Tibial artery (tissue), 4 donors: Measurements from ENCODE around the gene CCDC15.

ENCODE experiments used
- DNase-seq, 2 donors: peaks; one replicate each; pipeline ENCODE4 v3.0.0-alpha.2; 2019
- H3K27ac ChIP-seq, 2 donors: fragments of 200-600 bp; sonication (generic) in 1 of 2; 1 replicate in 1 of 2; 2 replicates in 1 of 2; pipeline ENCODE4 v1.5.1; 2018 to 2019; ENCODE audit warnings: mild to moderate bottlenecking in 1 of 2
- H3K27me3 ChIP-seq, 2 donors: fragments of 200-600 bp; sonication (generic) in 1 of 2; one replicate each; pipeline versions ENCODE4 v1.5.1 to v1.6.0; 2016 to 2019
- H3K36me3 ChIP-seq, 3 donors: fragments of 200-600 bp; sonication (generic) in 2 of 3; one replicate each; pipeline ENCODE4 v1.5.1; 2016 to 2019; ENCODE audit warnings: mild to moderate bottlenecking in 2 of 3
- H3K4me1 ChIP-seq, 4 donors: fragments of 200-600 bp; sonication (generic) in 2 of 4; 1 replicate in 3 of 4; 2 replicates in 1 of 4; pipeline ENCODE4 v1.5.1; 2016 to 2019
- H3K4me3 ChIP-seq, 2 donors: fragments of 200-600 bp; sonication (generic) in 1 of 2; 1 replicate in 1 of 2; 2 replicates in 1 of 2; pipeline ENCODE4 v1.5.1; 2018 to 2019; ENCODE audit warnings: mild to moderate bottlenecking in 2 of 2
- H3K9me3 ChIP-seq, 3 donors: fragments of 200-600 bp; sonication (generic) in 1 of 3; one replicate each; pipeline ENCODE4 v1.5.1; 2016 to 2019
- CTCF ChIP-seq, 2 experiments: fragments of 200-600 bp in 1 of 2; fragments of 450-650 bp in 1 of 2; IDR thresholded peaks; one replicate each; pipeline ENCODE4 v1.5.1; 2017 to 2019; ENCODE audit warnings: antibody characterized with exemption in 2 of 2, mild to moderate bottlenecking in 1 of 2, moderate library complexity in 1 of 2
- intact Hi-C: fragments of 100-400 bp; cut with DNase I; formaldehyde crosslinking; loops from one replicate; pipeline ENCODE4 v1.15.0; 2023; ENCODE audit warnings: low total_unique reads

CCDC15 gene

DNA sequence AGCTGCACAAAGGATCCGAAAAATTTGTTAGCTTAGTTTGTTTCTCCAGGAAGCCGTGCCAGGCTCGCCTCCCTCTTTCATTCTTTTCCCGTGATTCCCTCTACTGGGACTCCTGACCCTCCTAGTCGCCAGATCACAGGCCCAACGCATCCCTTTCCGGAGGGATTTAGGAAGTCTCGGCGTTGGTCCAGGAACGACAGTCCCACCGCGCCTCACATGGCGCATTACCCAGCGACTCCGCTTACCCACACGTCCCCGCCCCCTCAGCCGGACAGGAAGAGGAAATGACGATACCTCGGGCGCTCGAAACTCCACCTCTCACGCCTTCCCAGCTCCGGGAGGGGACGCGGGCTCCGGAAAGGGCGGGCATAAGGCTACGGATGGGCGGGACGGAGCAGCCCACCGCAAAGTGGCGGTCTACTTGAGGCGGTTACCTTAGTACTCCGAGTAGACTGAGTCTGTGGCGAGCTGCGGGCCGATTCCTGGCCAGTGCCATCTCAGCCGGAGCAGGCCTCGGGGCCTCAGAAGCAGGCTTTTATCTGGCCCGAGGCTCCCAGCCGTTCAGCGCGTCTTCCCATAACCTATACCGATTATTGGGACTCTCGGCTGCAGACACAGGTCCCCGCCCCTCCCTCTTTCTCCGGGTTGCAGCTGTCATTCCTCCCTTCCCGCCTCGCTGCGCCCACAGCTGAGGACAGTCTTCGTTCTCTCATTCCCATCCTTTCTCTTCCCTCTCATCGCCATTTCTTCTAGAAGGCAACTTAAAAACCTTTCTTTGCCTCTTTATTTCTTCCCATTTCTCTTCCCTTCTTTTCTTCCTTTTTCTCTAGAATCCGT lies at the start of gene CCDC15:
TSS of gene CCDC15 (plus strand) at position 450 of the 837 bp plus-strand sequence. CDS start 531 bp downstream, outside the sequence.
- no peaks in the 10 kb centered on the region for H3K27me3 ChIP-seq
- no peaks in the 10 kb centered on the region for H3K9me3 ChIP-seq
- no peaks in the 10 kb centered on the region for H3K36me3 ChIP-seq
- no peak for TF ChIP-seq CTCF (IDR thresholded peaks at IDR 0.05)
- H3K27ac ChIP-seq: peak within 1 kb of the TSS; percentile 70 to 76
- intact Hi-C loops: loop anchor here (10.0 kb wide), 2 partner anchors 191 to 401 kb away; no protein-coding TSS in a partner anchor
- peaks cover 0 to 14% (median 5%) of the 10 kb centered on the region in 4 donors for H3K4me1 ChIP-seq
- peak; percentile 98 for DNase-seq
- peak within 1 kb of the TSS; percentile 56 to 69 for H3K4me3 ChIP-seq

DNA sequence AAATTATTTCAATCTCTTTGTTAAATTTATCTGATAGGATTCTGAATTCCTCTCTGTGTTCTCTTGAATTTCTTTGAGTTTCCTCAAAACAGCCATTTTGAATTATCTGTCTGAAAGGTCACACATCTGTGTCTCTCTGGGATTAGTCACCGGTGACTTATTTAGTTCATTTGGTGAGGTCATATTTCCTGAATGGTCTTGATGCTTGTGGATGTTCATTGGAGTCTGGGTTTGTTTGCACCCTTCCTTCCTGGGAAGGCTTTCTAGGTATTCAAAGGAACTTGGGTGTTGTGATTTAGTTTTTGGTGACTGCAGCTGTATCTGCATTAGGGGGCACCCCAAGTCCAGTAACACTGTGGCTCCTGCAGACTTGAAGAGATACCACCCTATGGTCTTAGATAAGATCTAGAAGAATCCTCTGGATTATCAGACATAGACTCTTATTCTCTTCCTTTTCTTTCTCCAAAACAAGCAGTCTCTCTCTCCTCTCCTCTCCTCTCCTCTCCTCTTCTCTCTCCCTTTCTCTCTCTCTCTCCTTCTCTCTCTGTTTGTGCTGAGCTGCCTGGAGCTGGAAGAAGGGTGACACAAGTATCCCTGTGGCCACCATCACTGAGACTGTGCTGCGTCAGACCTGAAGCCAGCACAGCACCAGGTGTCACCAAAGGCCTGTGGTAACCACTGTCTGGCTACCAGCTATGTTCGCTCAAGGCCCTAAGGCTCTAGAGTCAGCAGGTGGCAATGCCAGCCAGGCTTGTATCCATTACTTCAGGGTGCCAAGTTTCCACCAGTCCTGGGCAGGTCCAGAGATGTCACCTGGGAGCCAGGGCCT lies 38.2 kb upstream of the CCDC15 start:
- Histone ChIP-seq H3K36me3 (no peaks in the 10 kb centered on the region), H3K27me3 (peaks cover 0 to 9% of the 10 kb centered on the region in 2 donors), H3K9me3 (no peaks in the 10 kb centered on the region), H3K4me1 (peaks cover 0 to 2% (median 1%) of the 10 kb centered on the region in 4 donors), H3K27ac (no peak overlapping the region), H3K4me3 (no peak overlapping the region)
- TF ChIP-seq CTCF (IDR thresholded peaks at IDR 0.05): no peak
- intact Hi-C loops: no loop called here
- no peak for DNase-seq

- Histone ChIP-seq H3K9me3 (no peaks in the 10 kb centered on the region), H3K27ac (no peak overlapping the region), H3K4me1 (peaks cover 0 to 8% (median 7%) of the 10 kb centered on the region in 4 donors), H3K27me3 (peaks cover 0 to 13% of the 10 kb centered on the region in 2 donors), H3K36me3 (no peaks in the 10 kb centered on the region), H3K4me3 (no peak overlapping the region)
- intact Hi-C loops: no loop called here
- DNase-seq: no peak
- no peak for TF ChIP-seq CTCF (IDR thresholded peaks at IDR 0.05)
These were observed 37.7 kb upstream of the CCDC15 start for GRCh38 chr11:124916370-124916710.

DNA sequence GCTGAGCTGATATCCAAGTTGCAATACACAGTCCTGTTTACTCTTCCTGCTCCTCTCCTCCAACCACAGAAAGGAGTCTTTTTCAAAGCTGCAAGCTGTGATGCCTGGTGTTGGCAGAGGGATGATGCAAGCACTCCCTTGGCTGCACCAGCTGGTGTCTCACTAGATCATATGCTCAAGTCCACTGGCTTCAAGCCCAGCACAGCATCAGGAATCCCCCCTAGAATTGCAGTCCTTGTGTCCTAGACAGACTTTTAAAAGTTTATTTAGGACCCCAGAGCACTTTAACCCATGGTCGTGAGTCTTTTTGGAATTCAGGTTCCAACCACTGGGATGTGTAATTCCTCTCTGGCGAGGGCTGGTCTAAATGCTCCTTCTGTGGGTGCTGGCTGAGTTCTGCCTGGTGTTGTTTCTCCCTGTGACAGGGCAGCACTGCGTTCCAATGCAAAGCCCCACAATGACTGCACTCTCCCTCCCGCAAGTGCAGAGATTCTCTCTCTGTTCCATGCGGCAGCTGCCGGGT lies 36.8 kb upstream of the CCDC15 start:
- no peak for TF ChIP-seq CTCF (IDR thresholded peaks at IDR 0.05)
- Histone ChIP-seq H3K36me3 (no peaks in the 10 kb centered on the region), H3K4me3 (no peak overlapping the region), H3K9me3 (no peaks in the 10 kb centered on the region), H3K4me1 (peaks cover 0 to 11% (median 7%) of the 10 kb centered on the region in 4 donors), H3K27ac (no peak overlapping the region), H3K27me3 (peaks cover 0 to 15% of the 10 kb centered on the region in 2 donors)
- intact Hi-C loops: no loop called here
- DNase-seq: no peak

DNA sequence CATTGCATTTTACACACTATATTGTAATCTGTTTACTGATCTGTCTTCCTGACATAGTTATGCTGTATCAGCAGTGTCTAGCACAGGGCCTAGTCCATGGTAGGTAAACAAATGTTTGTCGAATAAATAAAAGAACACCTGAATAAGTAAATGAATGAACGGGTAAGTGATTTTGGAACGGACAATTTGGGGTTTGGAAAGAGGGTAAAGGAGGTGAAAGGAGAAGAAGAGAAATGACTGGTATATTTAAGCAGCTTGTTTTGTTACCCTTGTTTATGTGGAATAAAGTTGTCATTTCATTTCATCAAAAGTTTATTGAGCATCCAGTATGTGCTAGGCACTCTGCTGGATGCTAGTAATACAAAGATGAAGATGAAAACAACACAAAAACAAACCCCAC lies 35.1 kb upstream of the CCDC15 start, which contains the start of gene HEPN1:
TSS of gene HEPN1 (plus strand) at position 301 of the 400 bp plus-strand sequence.
- no peak for TF ChIP-seq CTCF (IDR thresholded peaks at IDR 0.05)
- no peaks in the 10 kb centered on the region for H3K36me3 ChIP-seq
- intact Hi-C loops: no loop called here
- H3K4me3 ChIP-seq: no peak within 1 kb of the TSS
- H3K27me3 ChIP-seq: peaks cover 0 to 22% of the 10 kb centered on the region in 2 donors
- no peaks in the 10 kb centered on the region for H3K9me3 ChIP-seq
- H3K4me1 ChIP-seq: peaks cover 0 to 11% (median 7%) of the 10 kb centered on the region in 4 donors
- DNase-seq: no peak
- no peak within 1 kb of the TSS for H3K27ac ChIP-seq
